BLaER1 treated with 17β-estradiol and CSF1 and Interleukin-3, amounts not matched to agents 10 nM and 100 nM (cell line): ENCODE results near the gene EI24.

ENCODE experiments used
- H3K27ac ChIP-seq, 11 experiments: shearing (Covaris generic); formaldehyde crosslinking; 2 replicates each; pipeline ENCODE4 v1.8.1; 2022
- H3K27me3 ChIP-seq, 11 experiments: shearing (Covaris generic); formaldehyde crosslinking; 2 replicates each; pipeline ENCODE4 v1.8.1; 2022
- H3K36me3 ChIP-seq, 11 experiments: shearing (Covaris generic); formaldehyde crosslinking; 2 replicates each; pipeline ENCODE4 v1.8.1; 2022
- H3K4me1 ChIP-seq, 10 experiments: shearing (Covaris generic); formaldehyde crosslinking; 2 replicates each; pipeline ENCODE4 v1.8.1; 2022
- H3K4me2 ChIP-seq, 11 experiments: shearing (Covaris generic); formaldehyde crosslinking; 2 replicates each; pipeline ENCODE4 v1.8.1; 2022
- H3K4me3 ChIP-seq, 10 experiments: shearing (Covaris generic); formaldehyde crosslinking; 2 replicates each; pipeline ENCODE4 v1.8.1; 2022
- H3K9ac ChIP-seq, 11 experiments: shearing (Covaris generic); formaldehyde crosslinking; 2 replicates each; pipeline ENCODE4 v1.8.1; 2022
- H3K9me3 ChIP-seq, 11 experiments: shearing (Covaris generic); formaldehyde crosslinking; replicated peaks in 1 of 11; 2 replicates each; pipeline ENCODE4 v1.8.1; 2022
- H4K20me1 ChIP-seq, 11 experiments: shearing (Covaris generic); formaldehyde crosslinking; 2 replicates each; pipeline ENCODE4 v1.8.1; 2022
- Cebpa-rat ChIP-seq, 11 experiments: shearing (Covaris generic); IDR thresholded peaks; 2 replicates each; pipeline ENCODE4 v1.8.1; 2022

EI24 gene

DNA sequence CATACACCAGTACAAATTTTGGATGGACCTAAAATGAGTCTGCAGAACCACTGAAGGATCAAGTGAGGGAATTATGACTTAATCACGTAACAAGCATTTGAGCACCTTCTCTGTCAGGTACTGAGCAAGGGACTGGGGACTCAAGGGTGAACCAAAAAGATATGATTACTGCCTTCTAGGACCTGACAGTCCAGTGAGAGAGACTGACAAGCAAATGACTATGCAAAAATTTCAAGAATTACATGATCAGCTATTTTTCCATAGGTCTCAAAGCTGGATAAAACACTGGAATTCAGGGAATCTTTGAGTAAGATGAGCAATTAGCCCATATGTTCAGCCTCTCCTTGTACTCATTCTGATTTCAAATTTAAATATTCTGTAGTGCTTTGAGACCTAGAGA lies 18.2 kb downstream of the EI24 start:
- H3K4me3 ChIP-seq = no peak overlapping the region
- peaks cover 26 to 31% (median 27%) of the 10 kb centered on the region in 11 experiments for H3K36me3 ChIP-seq
- peaks cover 0 to 7% (median 0%) of the 10 kb centered on the region in 11 experiments; a peak in 3 of 22 replicates for H4K20me1 ChIP-seq
- no peaks in the 10 kb centered on the region for H3K9me3 ChIP-seq
- no peak overlapping the region for H3K9ac ChIP-seq
- H3K27ac ChIP-seq = no peak overlapping the region
- peaks cover 5 to 45% (median 8%) of the 10 kb centered on the region in 10 experiments; a peak in 18 of 20 replicates for H3K4me1 ChIP-seq
- no peaks in the 10 kb centered on the region for H3K27me3 ChIP-seq
- H3K4me2 ChIP-seq = no peak overlapping the region
- no peak for TF ChIP-seq Cebpa-rat (IDR thresholded peaks at IDR 0.05)

DNA sequence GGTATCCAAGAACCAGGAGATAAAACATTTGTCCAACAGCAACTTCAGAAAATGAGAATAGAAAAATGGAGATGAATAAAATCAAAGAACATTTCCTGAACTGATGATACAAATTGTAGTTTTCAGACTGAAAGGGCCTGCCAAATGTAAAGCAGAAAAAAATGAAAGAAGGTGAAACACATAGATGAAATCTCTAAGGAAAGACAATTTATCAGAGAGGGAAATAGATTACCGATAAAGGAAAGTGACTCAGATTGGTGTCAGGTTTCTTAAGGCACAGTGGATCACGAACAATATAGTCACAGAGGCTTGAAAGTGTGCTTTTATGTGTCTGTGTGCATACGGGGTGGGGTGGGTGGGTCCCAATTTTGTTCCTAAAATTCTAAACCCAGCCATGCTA lies 19.2 kb downstream of the EI24 start:
- no peak overlapping the region; a peak in 1 of 22 replicates for H3K4me2 ChIP-seq
- H3K9me3 ChIP-seq = no peaks in the 10 kb centered on the region
- H3K9ac ChIP-seq = no peak overlapping the region
- H3K4me1 ChIP-seq = peaks cover 8 to 45% (median 10%) of the 10 kb centered on the region in 10 experiments
- H3K27ac ChIP-seq = no peak overlapping the region; a peak in 1 of 22 replicates
- no peaks in the 10 kb centered on the region for H3K27me3 ChIP-seq
- H3K36me3 ChIP-seq = peaks cover 16 to 21% (median 17%) of the 10 kb centered on the region in 11 experiments
- no peak overlapping the region for H3K4me3 ChIP-seq
- TF ChIP-seq Cebpa-rat (IDR thresholded peaks at IDR 0.05) = no peak
- H4K20me1 ChIP-seq = peaks cover 0 to 4% (median 0%) of the 10 kb centered on the region in 11 experiments; a peak in 4 of 22 replicates

DNA sequence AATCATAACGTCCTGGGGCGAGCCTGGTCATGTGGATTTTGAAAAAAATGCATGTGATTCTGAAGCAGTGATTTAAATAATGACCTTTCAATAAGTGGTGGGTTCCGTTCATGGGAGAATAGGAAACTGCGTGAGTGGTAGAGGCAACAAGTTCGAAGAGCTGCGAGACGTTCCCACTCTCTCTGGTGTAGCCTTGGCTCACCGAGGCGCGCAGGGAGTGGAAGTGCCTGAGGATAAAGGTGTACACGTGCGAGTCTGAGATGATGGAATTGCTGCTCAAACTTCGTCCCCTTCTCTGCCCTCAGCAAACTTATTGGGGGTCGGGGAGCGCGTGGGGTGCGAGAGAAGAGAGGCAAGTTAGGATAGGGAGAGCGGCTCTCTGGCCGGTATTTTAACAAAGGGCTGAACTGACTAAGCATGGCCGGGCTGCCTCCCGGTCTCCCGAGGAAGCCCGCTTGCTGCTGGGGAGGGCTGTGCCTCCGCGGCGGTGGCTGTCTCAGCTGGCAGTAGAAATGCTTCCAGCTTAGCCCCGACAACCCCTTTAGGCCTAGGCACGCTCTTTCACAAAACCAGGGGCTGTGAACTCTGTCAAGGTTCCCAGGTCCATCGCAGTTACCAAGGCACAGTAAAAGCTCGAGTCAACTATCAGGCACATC lies 22.5 kb downstream of the EI24 start:
- Histone ChIP-seq H3K9ac (peak overlapping the region; percentile 89 to 97 (median 95)), H3K4me3 (peak overlapping the region; percentile 66 to 98 (median 90)), H3K27ac (peak overlapping the region; percentile 92 to 98 (median 97)), H3K9me3 (no peaks in the 10 kb centered on the region), H4K20me1 (peaks cover 10 to 37% (median 18%) of the 10 kb centered on the region in 11 experiments; a peak in 16 of 22 replicates), H3K27me3 (no peaks in the 10 kb centered on the region), H3K4me1 (peaks cover 26 to 68% (median 34%) of the 10 kb centered on the region in 10 experiments), H3K36me3 (peaks cover 8 to 22% (median 14%) of the 10 kb centered on the region in 11 experiments; a peak in 21 of 22 replicates), H3K4me2 (peak overlapping the region; percentile 78 to 91 (median 87))
- no peak for TF ChIP-seq Cebpa-rat (IDR thresholded peaks at IDR 0.05)

DNA sequence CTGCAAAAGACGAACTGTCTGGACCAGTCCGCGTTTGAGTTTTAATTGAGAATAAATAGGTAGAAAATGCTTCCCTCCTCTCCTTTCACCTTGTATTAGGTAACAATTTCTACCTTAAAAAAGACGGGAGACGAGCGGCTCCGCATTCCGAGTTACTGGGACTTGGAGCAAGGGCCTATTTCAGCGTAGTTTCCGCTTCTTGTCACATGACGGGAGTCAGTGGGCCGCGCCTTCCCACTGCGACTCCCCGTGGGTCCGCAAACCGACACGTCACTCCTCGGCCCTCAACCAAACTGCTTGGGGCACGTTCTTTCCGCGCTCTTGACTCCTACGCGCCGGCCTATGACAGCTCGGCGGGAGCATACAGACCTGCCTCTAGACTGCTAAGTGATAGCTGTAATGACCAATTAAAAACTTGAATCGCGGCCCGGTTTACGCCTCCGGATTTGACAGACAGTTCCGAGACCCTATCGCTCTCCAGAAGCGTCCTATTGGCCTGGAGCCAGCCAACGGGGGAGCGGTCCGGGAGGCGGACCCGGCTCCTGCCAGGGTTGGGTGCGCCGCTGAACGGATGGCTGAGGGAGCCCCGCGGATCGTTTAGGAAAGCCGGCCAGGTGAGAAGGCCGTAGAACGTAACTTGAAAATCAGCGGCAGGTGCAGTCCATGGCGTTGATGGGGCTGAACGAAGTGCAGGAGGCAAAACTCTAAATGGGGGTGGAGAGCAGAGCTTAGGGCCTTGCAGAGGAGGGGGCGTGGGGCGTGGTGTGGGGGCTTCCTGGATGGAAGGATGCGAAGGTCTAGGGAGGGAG lies 23.2 kb downstream of the EI24 start, which contains the start of gene STT3A:
Gene STT3A, plus strand, starts transcription at position 548 of the 809 bp plus-strand sequence. CDS start 3,064 bp downstream, outside the sequence.
- Histone ChIP-seq H3K9ac (peak within 1 kb of the TSS; percentile 89 to 97 (median 95)), H3K27me3 (no peaks in the 10 kb centered on the region), H3K4me3 (peak within 1 kb of the TSS; percentile 77 to 98 (median 92)), H3K4me2 (peak within 1 kb of the TSS; percentile 89 to 97 (median 91)), H3K9me3 (no peaks in the 10 kb centered on the region), H3K27ac (peak within 1 kb of the TSS; percentile 92 to 98 (median 97)), H3K4me1 (peaks cover 26 to 67% (median 34%) of the 10 kb centered on the region in 10 experiments), H3K36me3 (peaks cover 15 to 29% (median 22%) of the 10 kb centered on the region in 11 experiments; a peak in 21 of 22 replicates), H4K20me1 (peaks cover 10 to 44% (median 22%) of the 10 kb centered on the region in 11 experiments; a peak in 16 of 22 replicates)
- TF ChIP-seq Cebpa-rat (IDR thresholded peaks at IDR 0.05) = no peak

DNA sequence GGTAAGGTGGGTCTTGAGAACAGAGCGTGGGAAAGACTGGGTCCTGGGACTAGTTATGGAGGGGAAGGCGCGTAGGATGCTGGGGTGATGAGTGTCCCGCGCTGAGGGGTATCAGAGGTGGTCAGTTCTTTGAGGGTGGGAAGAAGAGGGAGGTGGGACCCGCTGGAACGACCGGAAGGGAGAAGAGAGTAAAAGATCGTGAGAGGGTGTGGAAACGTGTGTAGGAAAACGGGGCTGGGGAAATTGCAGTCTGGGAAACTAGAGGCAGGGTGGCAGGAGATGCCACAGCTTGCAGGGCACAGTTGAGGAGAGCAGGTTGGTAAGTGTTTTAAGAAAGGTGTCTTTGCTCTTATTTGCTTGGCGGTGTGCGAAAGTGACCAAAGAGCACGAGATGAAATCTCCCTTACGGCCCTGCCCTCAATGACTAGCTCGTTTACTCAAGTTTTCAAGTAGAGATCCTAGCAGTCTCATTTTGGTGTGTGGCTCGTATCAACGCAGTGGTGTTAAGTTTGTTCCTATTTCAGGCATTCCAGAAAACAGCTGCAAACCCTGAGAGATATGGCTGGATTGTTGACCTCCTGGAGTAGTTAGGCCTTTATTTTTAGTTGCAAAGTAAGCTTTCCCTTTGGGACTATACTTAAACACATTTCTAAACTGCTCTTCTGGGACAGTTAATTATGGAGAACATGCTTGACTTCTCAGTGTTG lies 24.0 kb downstream of the EI24 start:
- peaks cover 26 to 64% (median 34%) of the 10 kb centered on the region in 10 experiments for H3K4me1 ChIP-seq
- H3K9ac ChIP-seq = peak overlapping the region; percentile 83 to 95 (median 86)
- peaks cover 10 to 51% (median 27%) of the 10 kb centered on the region in 11 experiments; a peak in 16 of 22 replicates for H4K20me1 ChIP-seq
- no peaks in the 10 kb centered on the region for H3K27me3 ChIP-seq
- peaks cover 23 to 37% (median 29%) of the 10 kb centered on the region in 11 experiments for H3K36me3 ChIP-seq
- H3K9me3 ChIP-seq = no peaks in the 10 kb centered on the region
- peak overlapping the region; percentile 44 to 98 (median 79); a peak in 21 of 22 replicates for H3K27ac ChIP-seq
- H3K4me3 ChIP-seq = peak overlapping the region; percentile 77 to 98 (median 92)
- H3K4me2 ChIP-seq = peak overlapping the region; percentile 82 to 97 (median 91)
- TF ChIP-seq Cebpa-rat (IDR thresholded peaks at IDR 0.05) = no peak

DNA sequence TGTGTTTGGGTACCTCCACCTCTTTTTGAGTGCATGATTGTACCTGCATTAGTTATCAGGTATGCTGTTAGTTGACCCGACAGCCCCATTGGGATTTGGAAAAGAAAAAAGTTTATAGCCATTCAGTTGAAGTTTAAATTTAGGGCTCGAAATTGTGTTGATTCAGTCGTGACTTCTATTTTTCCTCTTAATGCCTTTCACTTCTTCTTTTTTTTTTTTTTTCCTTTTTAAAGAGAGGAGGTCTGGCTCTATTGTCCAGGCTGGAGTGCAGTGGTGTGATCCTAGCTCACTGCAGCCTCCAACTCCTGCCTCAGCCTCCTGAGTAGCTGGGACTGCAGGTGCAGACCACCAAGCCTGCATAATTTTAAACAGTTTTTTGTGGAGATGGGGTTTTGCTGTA lies 25.7 kb downstream of the EI24 start:
- peaks cover 26 to 65% (median 38%) of the 10 kb centered on the region in 10 experiments for H3K4me1 ChIP-seq
- peak overlapping the region in 4 of 10 experiments; percentile 48 to 95 (median 92); a peak in 8 of 20 replicates for H3K4me3 ChIP-seq
- H3K9me3 ChIP-seq = no peaks in the 10 kb centered on the region
- H3K36me3 ChIP-seq = peaks cover 32 to 53% (median 46%) of the 10 kb centered on the region in 11 experiments
- no peaks in the 10 kb centered on the region for H3K27me3 ChIP-seq
- peak overlapping the region in 4 of 11 experiments; percentile 47 to 98 (median 52); a peak in 7 of 22 replicates for H3K27ac ChIP-seq
- peaks cover 15 to 64% (median 37%) of the 10 kb centered on the region in 11 experiments; a peak in 17 of 22 replicates for H4K20me1 ChIP-seq
- TF ChIP-seq Cebpa-rat (IDR thresholded peaks at IDR 0.05) = no peak
- peak overlapping the region; percentile 80 to 97 (median 91) for H3K4me2 ChIP-seq
- H3K9ac ChIP-seq = peak overlapping the region in 6 of 11 experiments; percentile 2 to 83 (median 54); a peak in 10 of 22 replicates

DNA sequence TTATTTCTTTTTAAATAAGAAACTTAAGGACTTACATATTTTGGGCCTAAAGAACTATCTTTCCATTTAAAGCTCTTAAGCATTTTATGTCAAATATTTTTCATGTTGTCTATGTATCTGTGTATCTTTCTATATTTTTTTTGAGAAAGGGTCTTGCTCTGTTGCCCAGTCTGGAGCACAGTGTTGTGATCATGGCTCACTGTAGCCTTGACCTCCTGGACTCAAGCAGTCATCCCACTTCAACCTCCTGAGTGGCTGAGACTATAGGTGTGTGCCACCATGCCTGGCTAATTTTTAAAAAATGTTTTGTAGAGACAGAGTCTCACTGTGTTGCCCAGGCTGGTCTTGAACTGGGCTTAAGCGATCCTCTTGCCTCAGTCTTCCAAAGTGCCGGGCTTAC lies 31.4 kb downstream of the EI24 start:
- H3K4me1 ChIP-seq = peaks cover 0 to 34% (median 10%) of the 10 kb centered on the region in 10 experiments; a peak in 12 of 20 replicates
- H3K27ac ChIP-seq = no peak overlapping the region
- peaks cover 89 to 100% (median 100%) of the 10 kb centered on the region in 11 experiments for H3K36me3 ChIP-seq
- peaks cover 9 to 66% (median 40%) of the 10 kb centered on the region in 11 experiments; a peak in 16 of 22 replicates for H4K20me1 ChIP-seq
- TF ChIP-seq Cebpa-rat (IDR thresholded peaks at IDR 0.05) = no peak
- H3K4me2 ChIP-seq = no peak overlapping the region
- no peak overlapping the region for H3K4me3 ChIP-seq
- H3K9ac ChIP-seq = no peak overlapping the region
- no peaks in the 10 kb centered on the region for H3K27me3 ChIP-seq
- H3K9me3 ChIP-seq = no peaks in the 10 kb centered on the region

DNA sequence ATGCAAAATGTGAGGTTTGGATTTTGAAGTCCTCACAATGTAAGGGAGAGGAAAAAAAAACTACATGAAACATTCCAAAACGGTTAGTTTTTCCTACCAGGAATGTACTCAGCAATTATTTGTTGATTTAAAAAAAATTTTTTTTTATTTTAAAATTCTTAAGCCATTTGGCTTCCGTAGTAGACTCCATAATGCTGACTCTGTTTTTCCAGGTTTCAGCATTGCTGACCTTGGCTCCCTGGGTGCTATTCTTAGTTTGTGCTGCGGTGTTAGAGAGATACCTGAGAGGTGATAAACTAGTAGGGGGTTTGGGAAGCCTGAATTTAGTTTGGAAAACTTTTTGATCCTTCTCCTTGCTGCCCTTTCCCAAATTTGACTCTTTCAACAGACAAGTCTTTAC lies 33.9 kb downstream of the EI24 start:
- Histone ChIP-seq H4K20me1 (peaks cover 8 to 58% (median 27%) of the 10 kb centered on the region in 11 experiments; a peak in 12 of 22 replicates), H3K4me3 (no peak overlapping the region), H3K4me1 (peaks cover 0 to 23% (median 5%) of the 10 kb centered on the region in 10 experiments; a peak in 8 of 20 replicates), H3K27me3 (no peaks in the 10 kb centered on the region), H3K4me2 (no peak overlapping the region), H3K36me3 (peaks cover 92 to 100% (median 100%) of the 10 kb centered on the region in 11 experiments), H3K9me3 (no peaks in the 10 kb centered on the region), H3K9ac (no peak overlapping the region), H3K27ac (no peak overlapping the region)
- no peak for TF ChIP-seq Cebpa-rat (IDR thresholded peaks at IDR 0.05)
